Retina (tissue), 1 donor: Measurements from ENCODE around the gene TET3.
"Not testable (repeated sequence)": the region's sequence is repeated elsewhere in the genome, so short reads cannot be mapped to it uniquely, and the experiment has no call there.

Experiments
- DNase-seq: peaks from one replicate; pipeline ENCODE4 v3.0.0-alpha.2; 2016

The TET3 gene

GRCh38 chr2:73984203-73984921 lies at the start of gene TET3:
Gene TET3 (plus strand): TSS chr2:73984910. CDS start chr2:73986404, 1,494 bp downstream.
- peak; percentile 73 for DNase-seq

GRCh38 chr2:73935641-73936040 lies 49.1 kb upstream of the TET3 start:
- no peak for DNase-seq

GRCh38 chr2:73937103-73937885 lies 47.4 kb upstream of the TET3 start:
- DNase-seq = no peak

- no peak for DNase-seq
Measured at GRCh38 chr2:73937899-73938298, 46.8 kb upstream of the TET3 start.

DNA sequence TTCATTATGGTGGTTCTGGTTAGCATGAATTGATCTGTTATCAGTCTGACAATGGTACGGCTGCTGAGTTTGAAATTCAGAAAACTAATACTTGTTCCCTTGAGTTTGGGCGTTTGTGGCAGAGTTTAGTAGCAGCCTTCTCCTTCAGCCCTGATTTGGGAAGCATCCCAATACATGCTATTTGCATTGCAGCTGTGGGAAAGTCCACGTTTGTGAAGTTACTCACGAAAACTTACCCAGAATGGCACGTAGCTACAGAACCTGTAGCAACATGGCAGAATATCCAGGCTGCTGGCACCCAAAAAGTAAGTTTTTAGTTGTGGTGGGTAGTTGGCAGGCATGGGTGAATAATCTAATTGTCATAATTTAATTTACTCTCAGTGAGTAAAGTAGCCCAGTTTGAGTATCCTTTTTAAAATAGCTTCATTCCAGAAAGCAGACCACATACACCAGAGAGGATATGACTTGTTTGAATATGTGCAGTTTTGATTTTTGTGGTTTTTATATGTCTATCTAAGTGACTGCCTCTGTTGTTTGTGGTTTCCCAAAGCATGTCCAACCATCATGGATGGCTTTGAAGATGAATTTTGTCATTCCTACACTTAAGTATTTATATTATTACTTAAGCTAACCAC lies 45.9 kb upstream of the TET3 start:
- DNase-seq = no peak

DNA sequence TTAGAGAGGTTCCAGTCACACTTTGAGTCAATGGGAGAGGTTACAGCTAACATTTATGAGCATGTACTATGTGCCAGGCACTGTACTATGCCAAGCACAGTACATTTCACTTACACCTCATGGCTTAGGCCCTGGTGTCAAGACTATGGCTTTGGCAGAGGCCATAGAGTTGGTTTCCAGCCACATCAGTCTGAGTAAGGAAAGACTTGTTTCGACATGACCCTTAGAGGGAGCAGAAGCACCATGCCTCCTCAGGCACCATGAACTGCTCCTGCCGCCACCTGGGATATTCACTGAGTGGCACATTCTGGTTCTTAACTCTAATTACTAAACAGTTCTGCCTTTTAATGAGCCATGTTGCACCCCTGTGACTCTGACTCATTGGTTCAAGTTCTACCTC lies 45.3 kb upstream of the TET3 start:
- DNase-seq = no peak

GRCh38 chr2:73940066-73940465 lies 44.6 kb upstream of the TET3 start:
- not testable (repeated sequence) for DNase-seq

DNA sequence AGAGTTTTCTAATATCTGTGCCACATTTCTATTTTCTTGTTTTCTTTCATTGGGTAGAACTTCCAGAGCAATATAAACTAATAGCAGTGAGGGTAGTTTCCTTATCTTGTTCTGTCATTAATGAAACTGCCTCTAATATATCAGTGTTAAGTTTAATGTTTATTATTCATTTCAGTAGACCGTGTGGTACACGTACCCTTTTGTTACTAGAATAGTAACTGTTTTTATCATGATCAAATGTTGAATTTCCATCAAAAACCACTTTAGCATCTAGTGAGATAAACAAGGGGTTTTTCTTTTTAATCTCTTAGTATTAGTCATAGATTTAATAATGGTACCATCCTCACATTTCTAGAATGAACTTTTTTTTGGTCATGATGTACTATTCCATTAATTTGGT lies 42.0 kb upstream of the TET3 start:
- DNase-seq = no peak

- no peak for DNase-seq
Measured at GRCh38 chr2:73944714-73945113, 40.0 kb upstream of the TET3 start.

GRCh38 chr2:73946215-73946614 lies 38.5 kb upstream of the TET3 start:
- no peak for DNase-seq

- no peak for DNase-seq
Measured at GRCh38 chr2:73946666-73947065, 38.0 kb upstream of the TET3 start.

GRCh38 chr2:73947412-73948018 lies 37.2 kb upstream of the TET3 start:
- no peak for DNase-seq

GRCh38 chr2:73949802-73950201 lies 34.9 kb upstream of the TET3 start:
- no peak for DNase-seq

GRCh38 chr2:73952499-73953446 lies 31.9 kb upstream of the TET3 start:
- DNase-seq = no peak

DNA sequence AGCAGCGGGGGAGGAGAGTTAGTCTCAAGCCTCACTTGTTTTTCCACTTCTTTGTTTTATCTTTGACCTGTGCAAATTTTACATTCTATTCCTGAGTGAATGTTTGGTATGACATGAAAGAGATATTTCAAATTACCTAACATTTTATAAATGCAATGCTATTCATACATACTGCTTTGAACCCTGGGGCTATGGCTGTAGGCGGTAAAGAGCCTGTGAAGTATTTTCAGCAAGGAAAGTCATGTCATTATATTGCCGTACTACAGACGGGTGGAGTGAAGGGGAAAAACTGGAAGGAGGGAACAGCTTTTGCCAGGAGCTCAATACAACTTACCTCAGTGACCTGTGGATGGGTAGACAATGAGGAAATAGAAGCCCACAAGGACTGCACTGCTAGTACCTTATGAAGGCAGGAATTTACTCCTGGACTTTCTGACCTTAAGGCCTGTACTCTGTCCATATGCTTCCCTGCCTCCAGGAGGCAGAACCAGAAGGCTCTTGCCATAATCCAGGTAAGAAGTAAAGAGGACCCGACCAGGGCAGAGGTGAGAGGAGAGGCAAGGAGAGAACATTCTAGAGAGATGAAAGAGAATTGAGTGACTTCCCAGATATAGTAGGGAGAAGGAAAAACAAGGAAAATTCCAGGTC lies 28.4 kb upstream of the TET3 start:
- DNase-seq = no peak

DNA sequence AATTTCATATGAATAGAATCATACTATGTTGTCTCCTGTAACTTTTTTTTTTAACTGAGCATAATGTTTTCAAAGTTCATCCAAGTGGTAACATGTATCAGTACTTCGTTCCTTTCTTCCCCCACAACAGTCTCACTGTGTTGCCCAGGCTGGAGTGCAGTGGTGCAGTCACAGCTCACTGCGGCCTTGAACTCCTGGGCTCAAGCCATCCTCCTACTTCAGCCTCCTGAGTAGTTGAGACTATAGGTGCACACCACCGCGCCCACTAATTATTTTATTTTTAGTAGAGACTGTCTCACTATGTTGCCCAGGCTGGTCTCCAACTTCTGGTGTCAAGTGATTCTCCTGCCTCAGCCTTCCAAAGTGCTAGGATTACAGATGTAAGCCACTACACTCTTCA lies 23.4 kb upstream of the TET3 start:
- DNase-seq = no peak

DNA sequence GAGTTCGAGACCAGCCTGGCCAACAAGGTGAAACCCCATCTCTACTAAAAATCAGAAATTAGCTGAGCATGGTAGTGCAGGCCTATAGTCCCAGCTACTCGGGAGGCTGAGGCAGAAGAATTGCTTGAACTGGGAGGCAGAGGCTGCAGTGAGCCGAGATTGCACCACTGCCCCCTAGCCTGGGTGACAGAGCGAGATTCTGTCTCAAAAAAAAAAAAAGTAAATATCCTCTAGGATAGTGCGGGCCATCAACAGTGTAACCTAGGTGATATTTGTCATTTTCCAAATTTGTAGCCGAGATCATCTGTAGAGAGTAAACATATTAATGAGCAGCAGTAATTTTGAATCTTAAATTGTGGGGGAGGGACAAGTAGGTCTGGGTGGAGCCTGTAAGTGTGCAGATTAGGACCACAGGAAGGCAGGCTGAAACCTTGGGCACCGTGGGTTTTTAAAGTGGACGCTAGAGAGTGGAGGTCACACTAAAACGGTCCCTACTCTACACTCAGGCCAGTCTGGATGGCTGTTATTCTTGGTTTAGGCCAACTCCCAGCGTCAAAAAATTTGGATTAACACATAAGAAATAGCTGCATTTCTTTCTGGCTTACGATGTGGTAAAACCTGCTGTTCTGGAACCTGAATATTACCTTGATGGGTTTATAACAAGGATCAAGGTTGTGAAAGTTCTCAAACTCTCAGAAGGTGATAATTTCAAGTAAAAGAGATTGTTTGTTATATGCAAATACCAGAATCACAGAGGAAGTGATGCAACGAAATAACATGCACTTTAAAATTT lies 22.7 kb upstream of the TET3 start:
- no peak for DNase-seq

GRCh38 chr2:73962798-73963197 lies 21.9 kb upstream of the TET3 start:
- DNase-seq = no peak

- DNase-seq = no peak
Measured at GRCh38 chr2:73963385-73964120, 21.2 kb upstream of the TET3 start.

- no peak for DNase-seq
Measured at GRCh38 chr2:73964223-73964622, 20.5 kb upstream of the TET3 start.
